Measurements from ENCODE around the gene SNTB2.
A peak's percentile ranks its signal among the peaks of the same experiment; 100 is the strongest.

SNTB2 gene

DNA sequence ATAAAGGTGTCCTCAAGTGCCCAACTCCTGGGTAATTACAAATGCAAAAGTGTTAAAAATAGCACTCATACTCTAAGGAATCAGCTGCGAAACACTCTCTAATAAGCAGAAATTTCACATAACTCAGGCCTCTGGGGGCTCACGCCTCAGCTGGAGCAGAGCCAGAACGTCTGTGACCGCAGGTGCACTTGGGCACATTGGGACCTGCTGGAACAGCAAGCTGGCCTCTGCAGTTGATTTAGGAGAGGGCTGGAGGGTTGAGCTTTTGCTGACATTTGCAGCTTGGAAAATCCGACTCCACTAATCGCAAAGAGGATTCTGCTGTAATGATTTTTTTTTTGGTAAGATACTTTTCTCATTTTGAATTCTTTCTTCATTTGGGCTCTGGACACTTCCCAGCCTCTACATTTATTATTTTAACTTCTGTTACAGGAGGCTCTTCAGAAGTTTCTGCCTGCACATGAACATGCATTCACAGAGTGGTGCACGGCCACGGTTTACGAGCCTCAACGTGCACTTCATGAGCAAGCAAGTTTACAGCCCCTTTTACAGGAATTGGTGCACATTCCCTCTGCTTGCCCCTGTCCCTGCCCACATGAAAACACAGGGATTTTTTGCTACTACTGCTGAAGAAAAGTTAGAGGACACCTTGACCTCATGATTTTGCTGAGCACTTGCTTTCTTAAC, 4.1 kb upstream of the SNTB2 start:
- DNase-seq = no peak

GRCh38 chr16:69187446-69188235, 677 bp downstream of the SNTB2 start:
- peak; percentile 60 for DNase-seq

DNA sequence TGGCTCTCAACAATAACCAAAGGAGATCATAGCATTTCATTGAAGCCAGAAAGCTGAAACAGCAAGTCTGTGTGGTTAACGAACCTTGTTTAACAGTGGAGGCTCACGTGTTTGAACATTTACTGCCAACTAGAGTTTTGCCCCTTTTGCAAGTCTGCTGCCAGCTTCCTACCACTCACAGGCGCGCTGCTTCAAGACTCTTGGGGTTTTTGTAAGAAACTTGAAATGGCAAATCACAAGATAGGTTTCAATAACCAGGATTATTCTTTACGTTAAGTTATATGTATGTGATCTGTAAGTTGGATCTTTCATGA, 1.2 kb downstream of the SNTB2 start:
- DNase-seq = no peak

- no peak for DNase-seq
These were observed 1.8 kb downstream of the SNTB2 start for GRCh38 chr16:69188716-69189115.

DNA sequence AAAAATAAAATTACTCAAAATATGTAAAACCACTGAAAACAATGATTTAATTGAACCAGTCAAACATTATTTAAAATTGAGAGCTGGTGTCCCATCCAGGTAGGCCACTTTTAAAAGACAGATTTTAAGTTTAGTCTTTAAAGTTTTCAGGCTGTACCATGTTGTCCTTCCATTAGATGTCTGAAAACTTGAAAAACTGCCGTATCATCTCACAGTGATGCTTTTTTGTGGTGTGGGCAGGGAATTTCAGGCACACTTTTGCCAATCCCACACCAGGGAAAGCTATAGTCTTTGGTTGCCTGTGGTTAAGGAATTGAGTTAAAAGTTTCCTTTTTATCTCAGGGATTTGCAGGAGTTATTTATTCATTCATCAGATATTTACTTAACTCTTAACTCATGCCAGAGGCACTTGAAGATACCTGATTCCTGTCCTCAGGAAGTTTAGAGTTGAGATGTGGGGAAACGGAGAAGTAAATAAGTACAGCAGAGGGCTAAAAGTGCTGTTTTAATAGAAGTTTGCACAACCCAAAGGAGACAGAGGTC, 3.2 kb downstream of the SNTB2 start:
- no peak for DNase-seq

- no peak for DNase-seq
These were observed 3.6 kb downstream of the SNTB2 start for GRCh38 chr16:69190598-69190997.

DNA sequence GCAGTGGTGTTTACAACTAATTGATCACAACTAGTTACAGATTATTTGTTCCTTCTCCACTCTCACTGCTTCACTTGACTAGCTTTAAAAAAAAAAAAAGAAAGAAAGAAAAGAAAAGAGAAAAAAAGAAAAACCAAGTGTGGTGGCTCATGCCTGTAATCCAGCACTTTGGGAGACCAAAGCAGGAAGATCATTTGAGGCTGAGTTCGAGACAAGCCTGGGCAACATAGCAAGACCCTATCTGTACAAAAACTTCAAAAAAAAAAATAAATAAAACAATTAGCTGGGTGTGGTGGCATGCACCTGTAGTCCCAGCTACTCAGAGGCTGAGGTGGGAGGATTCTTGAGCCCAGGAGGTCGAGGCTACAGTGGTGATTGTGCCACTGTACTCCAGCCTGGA, 4.2 kb downstream of the SNTB2 start:
- DNase-seq = no peak

DNA sequence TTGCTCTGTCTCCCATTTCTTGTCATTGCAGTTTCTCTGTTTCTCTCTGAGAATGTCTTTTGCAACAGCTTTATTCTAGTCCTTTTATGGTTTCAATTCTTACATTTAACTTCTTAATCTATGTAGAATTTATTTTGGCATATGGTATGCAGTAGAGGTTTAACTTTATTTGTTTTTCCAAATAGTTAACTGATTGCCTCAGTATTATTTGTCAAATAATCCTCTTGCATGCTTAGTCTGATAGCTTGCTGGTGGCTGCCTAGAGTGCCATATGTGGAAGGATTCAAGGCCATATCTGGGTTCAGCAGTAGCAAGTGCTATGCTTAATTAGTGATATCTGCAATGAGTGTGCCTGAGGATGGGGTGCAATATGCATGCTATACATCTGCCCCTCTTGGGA, 6.9 kb downstream of the SNTB2 start:
- DNase-seq = no peak

DNA sequence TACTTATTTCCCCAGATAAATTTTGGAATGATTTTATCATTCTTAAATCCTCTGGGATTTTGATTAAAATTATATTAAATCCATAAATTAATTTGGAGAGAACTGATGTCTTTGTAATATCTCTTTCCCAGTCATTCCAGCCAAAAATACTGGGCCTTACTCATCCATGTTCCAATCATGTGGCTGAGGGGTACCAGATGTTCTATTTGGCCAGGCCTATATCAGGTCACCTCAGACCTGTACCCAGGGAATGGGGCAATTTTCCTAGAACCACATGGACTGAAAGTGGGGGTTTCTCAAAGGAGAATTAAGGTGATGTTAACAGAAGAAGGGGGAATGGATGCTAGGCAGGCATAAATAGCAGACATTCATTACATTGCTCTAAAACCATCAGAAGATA, 7.5 kb downstream of the SNTB2 start:
- no peak for DNase-seq

DNA sequence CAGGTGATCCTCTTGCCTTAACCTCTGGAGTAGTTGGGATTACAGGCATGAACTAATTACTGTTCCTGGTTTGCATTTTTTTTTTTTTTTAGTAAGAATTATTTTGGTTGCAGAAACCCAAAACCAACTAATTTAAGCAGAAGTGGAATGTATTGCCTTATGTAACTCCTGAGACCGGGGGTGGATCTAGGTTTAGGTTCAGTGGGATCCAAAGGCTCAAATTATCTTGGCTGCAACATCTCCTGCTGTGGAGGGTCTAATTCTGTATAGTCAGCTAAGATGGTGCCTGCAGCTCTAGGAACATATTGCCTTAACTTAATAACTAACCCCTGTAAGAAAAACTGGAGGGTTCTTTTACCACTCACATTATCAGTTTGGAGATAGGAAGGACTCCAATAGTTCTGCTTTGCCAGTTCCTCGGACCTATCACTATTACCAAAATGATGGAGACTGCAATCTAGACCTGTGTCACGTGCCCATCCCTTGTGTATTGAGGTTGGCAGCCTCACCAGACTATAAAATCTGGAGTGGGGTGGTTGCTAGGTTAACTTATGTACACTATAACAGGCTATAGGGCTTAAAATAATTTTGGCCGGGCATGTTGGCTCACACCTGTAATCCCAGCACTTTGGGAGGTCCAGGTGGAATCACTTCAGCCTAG, 8.5 kb downstream of the SNTB2 start:
- DNase-seq = no peak

DNA sequence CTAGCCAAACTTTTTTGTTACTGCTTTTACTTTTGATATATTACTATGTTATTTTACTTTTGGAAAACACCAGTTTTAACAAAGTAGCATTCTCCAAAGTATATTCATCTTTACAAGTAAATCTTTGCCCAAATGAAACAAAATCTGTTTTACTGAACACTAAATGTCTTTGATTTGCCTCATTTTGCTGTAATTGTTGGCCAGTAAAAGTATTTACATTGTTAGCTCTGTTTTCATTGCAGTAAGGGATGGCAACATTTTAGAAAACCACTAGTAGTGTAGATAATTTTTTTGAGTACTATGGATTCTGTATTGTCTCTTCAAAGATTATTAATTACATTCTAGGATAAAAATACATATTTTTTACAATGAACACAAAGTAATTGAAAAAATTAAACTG, 10.6 kb downstream of the SNTB2 start:
- no peak for DNase-seq

DNA sequence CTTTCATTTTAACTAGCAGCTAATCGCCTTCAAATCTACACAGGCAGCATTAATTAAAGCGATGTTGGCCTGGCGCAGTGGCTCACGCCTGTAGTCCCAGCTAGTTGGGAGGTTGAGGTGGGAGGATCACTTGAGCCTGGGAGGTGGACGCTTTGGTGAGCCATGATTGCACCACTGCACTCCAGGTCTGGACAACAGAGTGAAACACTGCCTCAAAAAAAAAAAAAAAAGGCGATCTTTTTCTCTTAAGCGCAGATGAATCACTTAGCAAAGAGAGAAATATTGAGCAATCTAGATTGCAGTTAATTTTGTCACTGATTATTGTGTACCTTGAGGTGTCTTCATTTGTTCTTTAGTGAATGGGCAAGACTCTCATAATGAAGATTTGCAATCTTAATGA, 12.4 kb downstream of the SNTB2 start:
- no peak for DNase-seq

DNA sequence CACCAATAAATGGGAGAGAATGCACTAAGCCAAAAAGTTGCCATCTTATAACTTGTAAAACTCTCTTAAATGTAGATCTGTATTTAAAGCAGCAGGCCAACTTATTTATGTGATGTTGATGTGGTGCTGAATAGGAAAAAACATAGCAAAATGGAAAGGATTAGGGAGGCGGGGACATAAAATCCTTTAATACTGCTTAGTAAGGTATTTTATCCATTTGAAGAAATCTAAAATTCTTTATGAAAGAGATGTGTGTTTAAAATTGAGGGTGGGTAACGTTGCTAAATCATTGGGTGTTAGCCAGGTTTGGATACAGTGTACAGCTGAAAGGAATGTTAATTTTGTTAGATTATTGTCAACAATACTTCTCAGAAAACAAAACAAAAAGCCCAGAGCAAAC, 14.3 kb downstream of the SNTB2 start:
- no peak for DNase-seq

DNA sequence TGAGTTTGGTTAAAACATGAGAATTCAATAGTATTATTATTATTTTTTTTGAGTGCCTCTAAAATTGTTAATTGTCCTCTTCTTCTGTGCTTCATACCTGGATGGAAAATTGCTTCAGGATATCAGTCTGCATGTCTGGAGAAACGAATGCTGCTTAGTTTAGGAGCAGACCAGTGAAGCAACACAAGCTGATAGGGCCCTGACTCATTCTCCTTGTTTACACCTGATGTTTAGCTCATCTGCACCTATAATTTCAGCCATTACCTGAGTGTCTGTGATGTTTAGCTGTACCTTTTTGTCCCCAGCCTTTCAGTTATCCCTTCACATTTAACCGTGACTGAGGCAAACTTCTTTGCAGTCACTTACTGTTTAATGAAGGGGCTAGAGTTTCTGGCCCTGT, 14.8 kb downstream of the SNTB2 start:
- DNase-seq = no peak

DNA sequence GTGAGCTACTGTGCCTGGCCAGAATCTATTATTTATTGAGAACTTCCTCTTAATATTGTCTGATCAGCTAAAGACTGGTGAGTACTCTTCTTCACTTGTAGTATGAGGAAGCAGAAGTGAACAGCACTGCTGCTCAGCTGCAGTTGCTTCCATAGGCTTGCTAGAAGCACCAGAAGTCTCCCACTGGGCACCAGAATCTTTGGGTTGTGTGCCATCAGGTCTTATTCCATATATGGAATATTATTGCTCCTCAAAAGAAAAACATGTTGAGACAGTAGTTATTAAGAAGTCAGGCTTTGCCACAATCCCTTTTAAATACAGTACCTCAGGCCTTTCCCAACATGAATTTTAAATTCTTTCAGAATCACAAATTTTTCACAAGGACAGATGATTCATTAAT, 17.2 kb downstream of the SNTB2 start:
- no peak for DNase-seq

DNA sequence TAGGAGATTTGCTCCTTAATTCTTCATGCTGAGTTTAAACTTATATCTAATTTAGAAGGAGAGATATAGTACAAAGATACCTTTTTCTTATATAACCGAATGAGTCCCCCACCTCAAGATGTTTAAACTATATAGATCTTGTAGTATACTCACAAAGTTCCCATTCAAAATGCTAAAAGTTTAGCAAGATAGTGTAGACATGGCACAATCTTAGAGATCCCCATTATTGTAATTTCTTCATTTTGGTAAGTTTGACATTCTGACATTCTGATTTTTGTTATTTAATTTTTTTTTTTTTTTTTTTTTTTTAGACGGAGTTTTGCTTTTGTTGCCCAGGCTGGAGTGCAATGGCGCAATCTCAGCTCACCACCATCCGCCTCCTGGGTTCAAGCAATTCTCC, 22.8 kb downstream of the SNTB2 start:
- DNase-seq = no peak

GRCh38 chr16:69217433-69217832, 30.5 kb downstream of the SNTB2 start:
- DNase-seq = no peak

DNA sequence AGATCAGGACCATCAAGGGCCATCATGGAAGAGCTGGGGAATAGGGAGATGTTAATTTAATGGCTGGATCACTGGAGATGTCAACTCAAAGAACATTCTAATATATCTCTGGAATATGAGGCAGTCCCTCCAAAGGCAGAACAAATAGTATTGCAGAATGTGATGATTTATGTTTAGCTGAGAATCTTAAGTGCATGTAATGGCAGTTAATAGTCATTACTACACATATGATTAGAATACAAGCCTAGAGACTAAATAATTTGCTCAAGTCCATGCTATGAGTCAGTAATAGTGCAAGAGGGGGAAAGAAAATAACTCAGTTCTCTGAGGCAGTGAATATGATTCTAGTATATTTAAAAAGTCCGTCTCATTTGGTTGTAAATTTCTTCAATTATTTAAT, 32.3 kb downstream of the SNTB2 start:
- no peak for DNase-seq

DNA sequence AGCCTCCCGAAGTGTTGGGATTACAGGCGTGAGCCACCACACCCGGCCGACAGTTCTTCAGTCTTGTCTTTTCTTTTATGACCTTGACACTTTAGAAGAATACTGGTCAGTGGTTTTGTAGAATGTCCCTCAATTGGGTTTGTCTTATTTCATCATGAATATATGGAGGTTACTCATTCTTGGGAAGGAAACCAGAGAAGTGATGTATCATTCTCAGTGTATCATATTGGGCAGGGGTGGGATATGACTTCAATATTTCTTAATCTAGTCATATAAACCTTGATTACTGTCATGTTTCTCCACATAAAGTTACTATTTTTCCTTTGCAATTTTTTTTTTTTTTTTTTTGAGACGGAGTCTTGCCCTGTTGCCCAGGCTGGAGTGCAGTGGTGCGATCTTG, 36.9 kb downstream of the SNTB2 start:
- no peak for DNase-seq

DNA sequence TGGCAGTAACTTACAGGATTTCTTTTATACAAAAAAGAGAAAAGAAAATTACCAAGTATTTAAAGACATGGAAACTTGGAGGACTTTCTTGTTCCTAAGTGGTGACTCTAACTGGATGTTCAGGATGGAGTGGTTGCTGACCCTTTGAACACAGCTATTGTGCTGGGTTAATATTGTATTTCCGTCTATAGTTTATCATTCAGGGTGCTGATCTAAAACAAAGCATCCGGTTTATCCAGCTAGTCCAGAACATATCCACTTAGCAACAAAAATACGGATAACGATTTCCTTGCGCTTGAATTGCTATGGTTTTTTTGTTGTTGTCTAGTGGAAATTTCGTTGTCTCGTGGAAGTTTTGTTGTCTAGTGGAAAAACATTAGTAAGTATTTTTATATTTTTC, 38.2 kb downstream of the SNTB2 start:
- no peak for DNase-seq

DNA sequence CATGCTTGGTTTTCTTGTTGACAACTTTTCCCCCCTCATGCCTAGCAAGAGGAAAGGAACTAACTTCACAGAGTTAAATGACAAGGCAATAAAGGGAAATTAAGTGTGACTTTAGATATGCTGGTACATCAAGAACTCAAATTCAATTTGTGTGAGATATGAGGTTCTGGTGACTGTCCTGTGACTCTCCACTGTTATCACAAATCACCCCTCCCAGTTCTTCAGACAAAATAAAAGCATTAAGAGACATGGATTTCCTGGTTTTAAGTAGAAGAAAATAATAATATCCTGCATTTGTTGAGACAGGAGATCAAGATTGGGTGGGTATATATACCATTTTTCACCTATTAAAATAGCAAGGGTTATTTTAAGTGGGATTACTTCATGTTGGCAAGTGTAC, 46.2 kb downstream of the SNTB2 start:
- no peak for DNase-seq

- DNase-seq = no peak
These were observed 47.5 kb downstream of the SNTB2 start for GRCh38 chr16:69234460-69234859.

DNA sequence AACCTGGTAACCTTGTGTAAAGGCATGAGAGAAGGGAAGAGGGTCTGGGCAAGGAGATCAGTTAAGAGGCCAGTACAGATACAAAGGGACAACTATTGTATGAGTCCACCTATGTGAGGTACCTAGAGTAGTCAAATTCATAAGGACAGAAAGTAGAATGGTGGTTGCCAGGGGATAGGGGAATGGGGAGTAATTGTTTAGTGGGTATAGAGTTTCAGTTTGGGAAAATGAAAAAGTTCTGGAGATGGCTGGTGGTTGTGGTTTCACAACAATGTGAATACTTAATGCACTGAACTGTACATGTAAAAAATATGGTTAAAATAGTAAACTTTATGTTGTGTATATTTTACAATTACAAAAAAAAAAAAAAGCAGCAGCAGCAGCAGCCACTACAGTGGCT, 49.4 kb downstream of the SNTB2 start:
- no peak for DNase-seq

DNA sequence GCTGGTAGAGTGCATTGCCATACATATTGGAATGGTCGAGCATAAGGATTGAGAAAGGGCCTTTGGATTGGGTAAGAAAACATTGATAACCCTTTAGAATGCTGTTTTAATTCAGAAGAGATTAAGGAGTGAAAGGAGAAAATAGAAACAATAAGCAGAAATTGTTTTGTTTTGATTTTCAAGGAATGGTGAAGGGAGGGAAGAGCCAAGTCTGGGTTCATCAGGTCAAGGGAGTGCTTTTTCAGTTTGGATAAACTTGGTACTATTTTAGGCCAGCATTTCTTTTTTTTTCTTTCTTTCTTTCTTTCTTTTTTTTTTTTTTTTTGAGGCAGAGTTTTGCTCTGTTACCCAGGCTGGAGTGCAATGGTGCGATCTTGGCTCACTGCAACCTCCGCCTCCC, 50.3 kb downstream of the SNTB2 start:
- no peak for DNase-seq
